Fibroblast of villous mesenchyme (primary cell): ENCODE data around the gene FAM181A. TPM values are rescaled to one million over a fixed set of nuclear protein-coding genes. Genes with fewer than 3 reads are reported as not detected.
A peak's percentile ranks its signal among the peaks of the same experiment; 100 is the strongest.

Source experiments
- DNase-seq: peaks from one replicate; pipeline ENCODE4 v3.0.0-alpha.2; 2010; ENCODE audit warnings: low read depth
- H3K4me3 ChIP-seq: 2 replicates; pipeline ENCODE4 v1.5.1; 2011; ENCODE audit warnings: low read depth, mild to moderate bottlenecking, low read length
- CTCF ChIP-seq: IDR thresholded peaks from 2 replicates; pipeline ENCODE4 v1.5.1; 2012; ENCODE audit warnings: low read depth, mild to moderate bottlenecking, low read length; ENCODE audit not compliant: insufficient read depth
- total RNA-seq: library from RNA; depleted of rRNA; stranded (reverse); fragments of >200 nt; gene quantifications from 2 replicates; pipeline ENCODE4 v1.2.3, GENCODE V29; 2012

FAM181A gene
- total RNA-seq, 1 donor: not detected

DNA sequence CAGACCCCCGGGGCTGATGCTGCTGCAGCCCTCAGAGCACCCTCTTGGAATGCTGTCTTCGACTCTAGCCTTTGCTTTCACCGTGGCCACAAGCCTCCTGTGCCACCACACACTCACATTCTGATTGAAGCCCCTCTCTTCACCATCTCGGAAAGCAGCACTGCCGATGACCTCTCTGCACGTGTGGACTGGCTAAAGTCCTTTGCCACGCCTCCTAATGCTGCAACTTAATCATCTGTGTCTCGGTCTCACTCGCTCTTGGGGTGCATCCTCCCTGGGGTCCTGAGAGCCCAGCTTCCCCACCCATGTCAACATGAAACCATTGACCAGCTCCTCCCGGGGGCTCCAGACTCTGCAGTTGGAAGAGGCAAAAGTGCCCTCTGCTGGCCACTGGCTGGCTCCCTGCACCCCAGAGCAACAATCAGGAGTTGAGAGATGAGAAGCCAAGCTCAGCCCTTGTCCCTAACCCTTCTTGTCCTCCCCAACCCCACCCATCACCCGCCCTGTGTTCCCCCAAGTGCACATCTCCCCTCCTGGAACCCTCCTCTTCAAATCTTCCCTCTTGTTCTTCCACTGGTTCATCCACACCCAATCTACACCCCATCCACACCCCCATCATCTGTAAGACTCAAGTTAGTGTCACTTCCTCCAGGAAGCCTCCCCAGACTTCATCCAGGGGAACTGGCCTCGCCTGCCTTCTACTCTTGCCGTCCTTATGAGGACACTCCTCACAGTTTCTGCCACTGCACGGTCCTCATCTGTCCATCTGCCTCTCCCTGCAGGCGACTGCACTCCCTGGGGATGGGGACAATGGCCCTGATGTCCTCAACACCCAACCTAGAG is 23.6 kb upstream of the FAM181A start:
- no peak overlapping the region for H3K4me3 ChIP-seq
- TF ChIP-seq CTCF: peak; percentile 15
- DNase-seq: no peak

- TF ChIP-seq CTCF: no peak
- DNase-seq: no peak
- no peak overlapping the region for H3K4me3 ChIP-seq
Measured at GRCh38 chr14:93905623-93906022, 21.5 kb upstream of the FAM181A start.

DNA sequence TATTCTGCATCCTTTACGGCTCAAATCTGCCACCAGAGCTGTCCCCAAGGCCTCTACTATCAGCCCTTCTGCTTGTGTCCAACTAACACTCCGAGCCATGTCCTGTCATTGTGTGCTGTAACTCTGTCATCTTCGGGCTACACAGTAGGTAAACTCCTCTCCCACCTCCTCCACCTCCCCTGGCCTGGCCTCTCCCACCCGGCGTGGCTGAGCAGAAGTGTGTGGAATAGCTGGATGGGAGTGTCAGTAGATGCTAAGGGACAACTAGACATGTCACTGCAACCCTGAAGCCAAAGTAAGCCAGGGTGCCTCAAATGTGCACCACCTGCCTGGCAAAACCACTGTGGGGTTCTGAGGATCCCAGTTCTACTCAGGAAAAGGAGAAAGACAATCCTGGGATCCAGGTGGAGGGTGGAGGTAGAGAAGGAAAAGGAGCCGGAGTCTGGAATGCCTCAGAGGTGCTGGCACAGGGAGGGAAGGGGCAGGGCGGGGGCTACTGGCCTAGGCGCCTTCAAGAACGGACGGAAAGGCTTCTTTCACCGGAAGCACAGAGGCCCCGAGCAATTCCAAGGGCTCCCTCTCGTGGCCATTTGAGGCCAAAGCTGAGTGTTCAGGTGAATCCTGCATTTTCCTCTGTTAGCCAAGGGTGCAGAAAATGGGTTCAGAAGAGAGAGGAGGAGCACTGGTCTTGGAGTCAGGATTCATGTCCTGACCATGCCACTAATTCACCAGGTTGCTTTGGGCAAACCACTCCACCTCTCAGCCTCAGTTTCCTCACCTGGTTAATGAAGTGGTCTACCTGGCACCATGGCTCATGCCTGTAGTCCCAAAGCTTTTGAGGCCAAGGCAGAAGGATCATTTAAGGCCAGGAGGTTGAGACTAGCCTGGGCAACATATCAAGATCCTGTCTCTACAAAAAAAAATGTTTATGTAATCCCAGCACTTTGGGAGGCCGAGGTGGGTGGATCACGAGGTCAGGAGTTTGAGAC is 20.5 kb upstream of the FAM181A start:
- H3K4me3 ChIP-seq: no peak overlapping the region
- DNase-seq: peak; percentile 29
- TF ChIP-seq CTCF: peak; percentile 68

- no peak for TF ChIP-seq CTCF
- no peak for DNase-seq
- no peak overlapping the region for H3K4me3 ChIP-seq
Measured at GRCh38 chr14:93909429-93910128, 17.6 kb upstream of the FAM181A start.

- DNase-seq: no peak
- TF ChIP-seq CTCF: no peak
- no peak overlapping the region for H3K4me3 ChIP-seq
Measured at GRCh38 chr14:93911975-93912615, 15.0 kb upstream of the FAM181A start.

DNA sequence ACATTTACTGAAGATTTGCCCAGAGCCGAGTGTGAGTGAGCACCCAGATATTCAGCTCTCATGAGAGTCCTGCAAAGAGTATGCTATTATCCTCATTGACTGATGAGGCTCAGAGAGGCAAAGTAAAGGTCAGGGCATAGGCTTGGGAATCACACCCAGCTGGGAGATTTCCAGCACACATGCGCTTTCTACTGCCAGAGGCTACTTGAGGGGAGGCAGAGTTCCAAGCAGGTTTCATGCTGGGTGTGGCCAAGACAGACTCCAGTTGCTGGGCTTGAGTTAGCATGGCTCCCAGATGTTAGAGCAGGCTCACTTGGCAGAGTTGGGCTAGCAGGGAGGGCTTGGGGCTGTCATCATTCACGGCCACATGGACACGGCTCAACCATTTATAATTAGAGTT is 14.4 kb upstream of the FAM181A start:
- no peak for DNase-seq
- no peak for TF ChIP-seq CTCF
- no peak overlapping the region for H3K4me3 ChIP-seq
